CD14-positive monocyte (primary cell): Measurements from ENCODE around the gene PSMB10. TPM values are rescaled to one million over a fixed set of nuclear protein-coding genes. Genes with fewer than 3 reads are reported as not detected.

Source experiments
- DNase-seq, 3 donors: peaks; one replicate each; pipeline ENCODE4 v3.0.0-alpha.2; 2011 to 2022
- H2AFZ ChIP-seq: 2 replicates; pipeline ENCODE4 v1.6.0; 2012; ENCODE audit warnings: mild to moderate bottlenecking, low read depth, low read length, inconsistent platforms; ENCODE audit not compliant: insufficient read depth, poor library complexity, severe bottlenecking
- H3K27ac ChIP-seq, 2 donors: 1 replicate in 1 of 2; 2 replicates in 1 of 2; pipeline ENCODE4 v1.5.1; 2012 to 2013; ENCODE audit warnings: low read length in 2 of 2, control low read depth in 1 of 2, inconsistent platforms in 1 of 2, low read depth in 1 of 2, mild to moderate bottlenecking in 1 of 2
- H3K27me3 ChIP-seq, 2 donors: one replicate each; pipeline versions ENCODE4 v1.6.0 to v1.6.1; 2011 to 2013; ENCODE audit warnings: low read length in 2 of 2; ENCODE audit not compliant: control insufficient read depth in 2 of 2, insufficient read depth in 2 of 2
- H3K36me3 ChIP-seq, 2 donors: replicated peaks in 1 of 2; 1 replicate in 1 of 2; 2 replicates in 1 of 2; pipeline versions ENCODE4 v1.5.1 to v1.6.1; 2012 to 2013; ENCODE audit warnings: low read length in 2 of 2, control low read depth in 1 of 2, inconsistent platforms in 1 of 2, mild to moderate bottlenecking in 1 of 2; ENCODE audit not compliant: insufficient read depth in 2 of 2, control insufficient read depth in 1 of 2
- H3K4me1 ChIP-seq, 2 donors: 1 replicate in 1 of 2; 2 replicates in 1 of 2; pipeline versions ENCODE4 v1.5.1 to v1.6.1; 2012 to 2013; ENCODE audit warnings: low read length in 2 of 2, control low read depth in 1 of 2, inconsistent platforms in 1 of 2, mild to moderate bottlenecking in 1 of 2, moderate library complexity in 1 of 2; ENCODE audit not compliant: insufficient read depth in 2 of 2, control insufficient read depth in 1 of 2
- H3K4me2 ChIP-seq: replicated peaks from 2 replicates; pipeline ENCODE3; 2012; ENCODE audit warnings: low read length, moderate library complexity, mild to moderate bottlenecking; ENCODE audit not compliant: poor library complexity, severe bottlenecking; ENCODE audit errors: extremely low read depth
- H3K4me3 ChIP-seq, 3 experiments: fragments of 200-600 bp in 1 of 3; sonication (generic) in 1 of 3; replicated peaks in 1 of 3; 1 replicate in 2 of 3; 2 replicates in 1 of 3; pipeline ENCODE4 v1.5.1; 2011 to 2013; ENCODE audit warnings: low read length in 3 of 3, mild to moderate bottlenecking in 3 of 3, control low read depth in 2 of 3, low read depth in 2 of 3, inconsistent platforms in 1 of 3, moderate library complexity in 1 of 3
- H3K79me2 ChIP-seq: 2 replicates; pipeline ENCODE4 v1.6.0; 2012; ENCODE audit warnings: mild to moderate bottlenecking, control low read depth, inconsistent platforms, low read length, moderate library complexity; ENCODE audit not compliant: insufficient read depth
- H3K9ac ChIP-seq: 2 replicates; pipeline ENCODE4 v1.6.0; 2017; ENCODE audit warnings: low read length, mild to moderate bottlenecking; ENCODE audit not compliant: insufficient read depth, poor library complexity, severe bottlenecking
- H3K9me3 ChIP-seq, 2 donors: replicated peaks in 1 of 2; 1 replicate in 1 of 2; 2 replicates in 1 of 2; pipeline versions ENCODE4 v1.5.1 to v1.6.1; 2012 to 2013; ENCODE audit warnings: low read length in 2 of 2, control low read depth in 1 of 2; ENCODE audit not compliant: control insufficient read depth in 1 of 2, insufficient read depth in 1 of 2
- H4K20me1 ChIP-seq: 2 replicates; pipeline ENCODE4 v1.6.0; 2012; ENCODE audit warnings: mild to moderate bottlenecking, low read length, control low read depth, moderate library complexity; ENCODE audit not compliant: insufficient read depth
- H3K27ac Mint-ChIP-seq, 7 donors: one replicate each; pipeline ENCODE4 v1.8.0; 2020; ENCODE audit warnings: mild to moderate bottlenecking in 7 of 7, mixed read lengths in 7 of 7, moderate library complexity in 6 of 7, inconsistent platforms in 2 of 7
- H3K27me3 Mint-ChIP-seq, 3 donors: one replicate each; pipeline ENCODE4 v1.8.0; 2021 to 2022; ENCODE audit warnings: low read depth in 3 of 3, mild to moderate bottlenecking in 3 of 3, mixed read lengths in 3 of 3, moderate library complexity in 3 of 3, inconsistent platforms in 1 of 3
- H3K36me3 Mint-ChIP-seq, 2 donors: one replicate each; pipeline ENCODE4 v1.8.0; 2020; ENCODE audit warnings: mixed read lengths in 2 of 2, inconsistent platforms in 1 of 2, mild to moderate bottlenecking in 1 of 2
- H3K4me1 Mint-ChIP-seq: one replicate; pipeline ENCODE4 v1.8.0; 2020; ENCODE audit warnings: mild to moderate bottlenecking, mixed read lengths
- H3K4me3 Mint-ChIP-seq, 2 donors: one replicate each; pipeline ENCODE4 v1.8.0; 2020; ENCODE audit warnings: mild to moderate bottlenecking in 2 of 2, mixed read lengths in 2 of 2, moderate library complexity in 1 of 2
- H3K9me3 Mint-ChIP-seq, 7 donors: one replicate each; pipeline ENCODE4 v1.8.0; 2020 to 2022; ENCODE audit warnings: mixed read lengths in 7 of 7, mild to moderate bottlenecking in 6 of 7, moderate library complexity in 6 of 7, inconsistent platforms in 2 of 7
- WGBS: methylation state at CpG from one replicate; pipeline ENCODE4 v1.1.5; 2013; ENCODE audit warnings: missing lambda C conversion rate; ENCODE audit not compliant: insufficient coverage; 5-methylcytosine and 5-hydroxymethylcytosine counted together
- intact Hi-C, 2 donors: fragments of 100-400 bp; cut with micrococcal nuclease; formaldehyde crosslinking; loops; one replicate each; pipeline versions ENCODE4 v1.15.0 to v1.15.1; 2023
- polyA plus RNA-seq, 3 donors: library from polyadenylated mRNA; depleted of rRNA in 1 of 3; unstranded in 2 of 3; stranded (reverse) in 1 of 3; fragments of 300-500 nt in 2 of 3; fragments of >200 nt in 1 of 3; fragmentation: Illumina TruSeq in 2 of 3; gene quantifications; 1 replicate in 2 of 3; 2 replicates in 1 of 3; pipeline ENCODE4 v1.2.3, GENCODE V29; 2012 to 2021
- TF ChIP-seq, protein P1 (sequence below): fragments of 200-600 bp; IDR thresholded peaks from one replicate; pipeline ENCODE4 v1.8.0; 2022; ENCODE audit warnings: antibody characterized with exemption, mild to moderate bottlenecking

Gene PSMB10
- polyA plus RNA-seq, 3 donors = 158 to 798 (median 609) TPM

DNA sequence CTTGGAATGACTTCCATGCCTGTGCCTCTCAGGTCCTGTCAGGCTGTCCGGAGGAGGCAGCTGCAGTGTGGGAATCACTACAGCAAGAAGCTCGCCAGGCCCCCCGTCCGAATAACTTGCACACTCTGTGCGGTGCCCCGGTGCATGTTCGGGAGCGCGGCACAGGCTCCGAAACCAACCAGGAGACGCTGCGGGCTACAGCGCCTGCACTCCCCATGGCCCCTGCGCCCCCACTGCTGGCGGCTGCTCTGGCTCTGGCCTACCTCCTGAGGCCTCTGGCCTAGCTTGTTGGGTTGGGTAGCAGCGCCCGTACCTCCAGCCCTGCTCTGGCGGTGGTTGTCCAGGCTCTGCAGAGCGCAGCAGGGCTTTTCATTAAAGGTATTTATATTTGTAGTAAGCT lies 50.7 kb downstream of the PSMB10 start:
- TF ChIP-seq, protein P1, sequence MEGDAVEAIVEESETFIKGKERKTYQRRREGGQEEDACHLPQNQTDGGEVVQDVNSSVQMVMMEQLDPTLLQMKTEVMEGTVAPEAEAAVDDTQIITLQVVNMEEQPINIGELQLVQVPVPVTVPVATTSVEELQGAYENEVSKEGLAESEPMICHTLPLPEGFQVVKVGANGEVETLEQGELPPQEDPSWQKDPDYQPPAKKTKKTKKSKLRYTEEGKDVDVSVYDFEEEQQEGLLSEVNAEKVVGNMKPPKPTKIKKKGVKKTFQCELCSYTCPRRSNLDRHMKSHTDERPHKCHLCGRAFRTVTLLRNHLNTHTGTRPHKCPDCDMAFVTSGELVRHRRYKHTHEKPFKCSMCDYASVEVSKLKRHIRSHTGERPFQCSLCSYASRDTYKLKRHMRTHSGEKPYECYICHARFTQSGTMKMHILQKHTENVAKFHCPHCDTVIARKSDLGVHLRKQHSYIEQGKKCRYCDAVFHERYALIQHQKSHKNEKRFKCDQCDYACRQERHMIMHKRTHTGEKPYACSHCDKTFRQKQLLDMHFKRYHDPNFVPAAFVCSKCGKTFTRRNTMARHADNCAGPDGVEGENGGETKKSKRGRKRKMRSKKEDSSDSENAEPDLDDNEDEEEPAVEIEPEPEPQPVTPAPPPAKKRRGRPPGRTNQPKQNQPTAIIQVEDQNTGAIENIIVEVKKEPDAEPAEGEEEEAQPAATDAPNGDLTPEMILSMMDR = no peak
- H3K9me3 ChIP-seq = no peaks in the 10 kb centered on the region
- 97% methylated on average over 15 of the region's 19 CpGs for WGBS
- H3K27me3 Mint-ChIP-seq = peaks cover 0 to 2% (median 2%) of the 10 kb centered on the region in 3 donors
- H3K9ac ChIP-seq = no peak overlapping the region
- H3K79me2 ChIP-seq = no peaks in the 10 kb centered on the region
- peaks cover 40 to 66% of the 10 kb centered on the region in 2 donors for H3K36me3 Mint-ChIP-seq
- peaks cover 3% of the 10 kb centered on the region for H4K20me1 ChIP-seq
- H3K27ac ChIP-seq = no peak overlapping the region
- H3K4me3 Mint-ChIP-seq = no peak overlapping the region
- H3K4me1 ChIP-seq = no peaks in the 10 kb centered on the region
- H3K36me3 ChIP-seq = peaks cover 54 to 63% of the 10 kb centered on the region in 2 donors
- DNase-seq = no peak
- no peak overlapping the region for H3K27ac Mint-ChIP-seq
- H2AFZ ChIP-seq = no peak overlapping the region
- H3K9me3 Mint-ChIP-seq = no peaks in the 10 kb centered on the region
- H3K4me2 ChIP-seq = no peak overlapping the region
- no peaks in the 10 kb centered on the region for H3K27me3 ChIP-seq
- H3K4me3 ChIP-seq = no peak overlapping the region
- intact Hi-C loops = loop anchor here (5.0 to 10.0 kb wide), 2 partner anchors 166 to 349 kb away; partner anchors contain the start of gene ESRP2 (in 1 of the 2)
- no peaks in the 10 kb centered on the region for H3K4me1 Mint-ChIP-seq

DNA sequence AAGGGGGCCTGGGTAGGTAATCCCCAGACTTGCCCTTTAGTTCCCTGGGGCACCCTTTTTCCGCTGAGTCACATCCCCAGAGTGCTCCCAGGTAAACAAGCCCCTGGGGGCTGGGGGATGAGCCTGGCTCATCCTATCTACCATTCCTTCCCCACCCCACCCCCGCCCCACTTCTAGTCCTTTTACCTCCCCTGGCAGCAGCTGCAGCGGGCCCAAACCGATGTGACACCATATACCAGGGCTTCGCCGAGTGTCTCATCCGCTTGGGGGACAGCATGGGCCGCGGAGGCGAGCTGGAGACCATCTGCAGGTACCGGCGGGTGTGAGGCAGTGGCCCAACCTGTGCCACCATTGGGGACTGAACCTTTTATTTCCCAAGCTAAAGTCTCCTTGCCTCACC lies 51.1 kb downstream of the PSMB10 start:
- intact Hi-C loops = loop anchor here (5.0 to 10.0 kb wide), 2 partner anchors 167 to 349 kb away; partner anchors contain the start of gene ESRP2 (in 1 of the 2)
- Histone ChIP-seq H3K27me3 (no peaks in the 10 kb centered on the region), H3K36me3 (peaks cover 59 to 67% of the 10 kb centered on the region in 2 donors)

More for the DNA sequence above, 51.1 kb downstream of the PSMB10 start:
- Mint-ChIP-seq H3K4me3 (no peak overlapping the region), H3K36me3 (peaks cover 43 to 71% of the 10 kb centered on the region in 2 donors), H3K4me1 (no peaks in the 10 kb centered on the region), H3K27ac (no peak overlapping the region), H3K9me3 (no peaks in the 10 kb centered on the region), H3K27me3 (peaks cover 0 to 2% (median 2%) of the 10 kb centered on the region in 3 donors)
- no peaks in the 10 kb centered on the region for H3K79me2 ChIP-seq
- peaks cover 3% of the 10 kb centered on the region for H4K20me1 ChIP-seq
- no peak overlapping the region for H3K27ac ChIP-seq
- 94% methylated on average over 11 of the region's 12 CpGs for WGBS
- no peak overlapping the region for H2AFZ ChIP-seq
- no peaks in the 10 kb centered on the region for H3K9me3 ChIP-seq
- H3K4me2 ChIP-seq = no peak overlapping the region
- no peaks in the 10 kb centered on the region for H3K4me1 ChIP-seq
- no peak overlapping the region for H3K4me3 ChIP-seq
- TF ChIP-seq, protein P1 = no peak
- H3K9ac ChIP-seq = no peak overlapping the region
- DNase-seq = no peak
